ENCODE measurements around the gene TANK. TPM values are rescaled to one million over a fixed set of nuclear protein-coding genes. Genes with fewer than 3 reads are reported as not detected.

Gene TANK
- polyA plus RNA-seq, 3 donors: 72.7 to 91.7 (median 73.5) TPM

- Histone ChIP-seq H3K4me3 (replicated peaks in 1 of 3; ENCODE audit: low read depth in 2 of 3, low read length in 3 of 3) (no peak overlapping the region), H3K9me3 (replicated peaks in 1 of 2; ENCODE audit: control insufficient read depth in 1 of 2, insufficient read depth in 1 of 2, low read length in 2 of 2) (no peaks in the 10 kb centered on the region), H3K79me2 (ENCODE audit: insufficient read depth, low read length) (peaks cover 20% of the 10 kb centered on the region), H2AFZ (ENCODE audit: insufficient read depth, low read depth, low read length, poor library complexity, severe bottlenecking) (no peak overlapping the region), H3K27ac (ENCODE audit: low read depth in 1 of 2, low read length in 2 of 2) (no peak overlapping the region), H3K27me3 (ENCODE audit: control insufficient read depth in 2 of 2, insufficient read depth in 2 of 2, low read length in 2 of 2) (no peaks in the 10 kb centered on the region), H3K4me1 (ENCODE audit: control insufficient read depth in 1 of 2, insufficient read depth in 2 of 2, low read length in 2 of 2) (peaks cover 33 to 47% of the 10 kb centered on the region in 2 donors), H3K36me3 (replicated peaks in 1 of 2; ENCODE audit: control insufficient read depth in 1 of 2, insufficient read depth in 2 of 2, low read length in 2 of 2) (no peaks in the 10 kb centered on the region), H3K4me2 (replicated peaks; ENCODE audit: extremely low read depth, low read length, poor library complexity, severe bottlenecking) (no peak overlapping the region), H4K20me1 (ENCODE audit: insufficient read depth, low read length) (no peaks in the 10 kb centered on the region), H3K9ac (ENCODE audit: insufficient read depth, low read length, poor library complexity, severe bottlenecking) (no peak overlapping the region)
- Mint-ChIP-seq H3K9me3 (peaks cover 0 to 3% (median 0%) of the 10 kb centered on the region in 7 donors), H3K27me3 (ENCODE audit: low read depth in 3 of 3) (peaks cover 0 to 2% (median 1%) of the 10 kb centered on the region in 3 donors), H3K27ac (peak overlapping the region in 1 of 7 donors; percentile 66), H3K36me3 (no peaks in the 10 kb centered on the region), H3K4me1 (peaks cover 37% of the 10 kb centered on the region), H3K4me3 (no peak overlapping the region)
- intact Hi-C loops (cut with micrococcal nuclease): no loop called here
- no peak for TF ChIP-seq CTCF (IDR thresholded peaks at IDR 0.05)
- DNase-seq: no peak
- 92% methylated on average over 3 of the region's 6 CpGs for WGBS (ENCODE audit: insufficient coverage)
These were observed 26.9 kb upstream of the TANK start for GRCh38 chr2:161133366-161133765.

- no peaks in the 10 kb centered on the region for H4K20me1 ChIP-seq (ENCODE audit: insufficient read depth, low read length)
- H3K9ac ChIP-seq (ENCODE audit: insufficient read depth, low read length, poor library complexity, severe bottlenecking): no peak overlapping the region
- H3K9me3 Mint-ChIP-seq: peaks cover 0 to 3% (median 0%) of the 10 kb centered on the region in 7 donors
- peak overlapping the region; percentile 65 to 86 (median 83) for H3K27ac Mint-ChIP-seq
- H3K27me3 ChIP-seq (ENCODE audit: control insufficient read depth in 2 of 2, insufficient read depth in 2 of 2, low read length in 2 of 2): no peaks in the 10 kb centered on the region
- H3K4me3 ChIP-seq (replicated peaks in 1 of 3; ENCODE audit: low read depth in 2 of 3, low read length in 3 of 3): peak overlapping the region in 1 of 3 experiments; percentile 8
- peaks cover 50% of the 10 kb centered on the region for H3K4me1 Mint-ChIP-seq
- no peaks in the 10 kb centered on the region for H3K36me3 Mint-ChIP-seq
- no peaks in the 10 kb centered on the region for H3K9me3 ChIP-seq (replicated peaks in 1 of 2; ENCODE audit: control insufficient read depth in 1 of 2, insufficient read depth in 1 of 2, low read length in 2 of 2)
- H3K4me3 Mint-ChIP-seq: no peak overlapping the region
- peaks cover 35% of the 10 kb centered on the region for H3K79me2 ChIP-seq (ENCODE audit: insufficient read depth, low read length)
- H3K27me3 Mint-ChIP-seq (ENCODE audit: low read depth in 3 of 3): peaks cover 0 to 2% (median 1%) of the 10 kb centered on the region in 3 donors
- H3K4me2 ChIP-seq (replicated peaks; ENCODE audit: extremely low read depth, low read length, poor library complexity, severe bottlenecking): peak overlapping the region; percentile 6
- peak in 1 of 3 donors; percentile 18 for DNase-seq
- H2AFZ ChIP-seq (ENCODE audit: insufficient read depth, low read depth, low read length, poor library complexity, severe bottlenecking): peak overlapping the region; percentile 44
- no peak for TF ChIP-seq CTCF (IDR thresholded peaks at IDR 0.05)
- peaks cover 43 to 62% of the 10 kb centered on the region in 2 donors for H3K4me1 ChIP-seq (ENCODE audit: control insufficient read depth in 1 of 2, insufficient read depth in 2 of 2, low read length in 2 of 2)
- intact Hi-C loops (cut with micrococcal nuclease): no loop called here
- 93% methylated on average over 5 of the region's 9 CpGs for WGBS (ENCODE audit: insufficient coverage)
- no peaks in the 10 kb centered on the region for H3K36me3 ChIP-seq (replicated peaks in 1 of 2; ENCODE audit: control insufficient read depth in 1 of 2, insufficient read depth in 2 of 2, low read length in 2 of 2)
- peak overlapping the region in 1 of 2 donors; percentile 100 for H3K27ac ChIP-seq (ENCODE audit: low read depth in 1 of 2, low read length in 2 of 2)
These were observed 25.4 kb upstream of the TANK start for GRCh38 chr2:161134547-161135518.

All from CD14-positive monocyte (primary cell).